HG03108 (cell line): Measurements from ENCODE around the gene KHDRBS2.
"Not testable (repeated sequence)": the region's sequence is repeated elsewhere in the genome, so short reads cannot be mapped to it uniquely, and the experiment has no call there.

Source experiments
- ATAC-seq: cut with Tn5 transposase; IDR thresholded peaks from one replicate; pipeline ENCODE4 v1.9.1; 2021; ENCODE audit warnings: moderate library complexity; ENCODE audit not compliant: unreplicated experiment

KHDRBS2 gene

DNA sequence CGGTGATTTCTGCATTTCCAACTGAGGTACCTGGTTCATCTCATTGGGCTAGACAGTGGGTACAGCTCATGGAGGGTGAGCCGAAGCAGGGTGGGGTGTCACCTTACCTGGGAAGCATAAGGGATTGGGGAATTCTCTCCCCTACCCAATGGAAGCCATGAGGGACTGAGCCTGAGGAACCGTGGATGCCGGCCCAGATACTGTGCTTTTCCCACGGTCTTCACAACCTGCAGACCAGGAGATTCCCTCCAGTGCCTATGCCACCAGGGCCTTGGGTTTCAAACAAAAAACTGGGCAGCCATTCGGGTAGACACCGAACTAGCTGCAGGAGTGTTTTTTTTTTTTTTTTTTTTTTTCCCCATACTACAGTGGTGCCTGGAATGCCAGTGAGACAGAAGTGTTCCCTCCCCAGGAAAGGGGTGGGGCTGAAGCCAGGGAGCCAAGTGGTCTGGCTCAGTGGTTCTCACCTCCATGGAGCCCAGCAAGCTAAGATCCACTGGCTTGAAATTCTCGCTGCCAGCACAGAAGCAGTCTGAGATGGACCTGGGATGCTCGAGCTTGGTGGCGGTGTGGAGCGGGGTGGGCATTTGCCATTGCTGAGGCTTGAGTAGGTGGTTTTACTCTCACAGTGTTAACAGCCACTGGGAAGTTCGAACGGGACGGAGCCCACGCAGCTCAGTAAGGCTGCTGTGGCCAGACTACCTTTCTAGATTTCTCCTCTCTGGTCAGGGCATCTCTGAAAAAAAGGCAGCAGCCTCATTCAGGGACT is 416.2 kb downstream of the KHDRBS2 start:
- no peak for ATAC-seq

DNA sequence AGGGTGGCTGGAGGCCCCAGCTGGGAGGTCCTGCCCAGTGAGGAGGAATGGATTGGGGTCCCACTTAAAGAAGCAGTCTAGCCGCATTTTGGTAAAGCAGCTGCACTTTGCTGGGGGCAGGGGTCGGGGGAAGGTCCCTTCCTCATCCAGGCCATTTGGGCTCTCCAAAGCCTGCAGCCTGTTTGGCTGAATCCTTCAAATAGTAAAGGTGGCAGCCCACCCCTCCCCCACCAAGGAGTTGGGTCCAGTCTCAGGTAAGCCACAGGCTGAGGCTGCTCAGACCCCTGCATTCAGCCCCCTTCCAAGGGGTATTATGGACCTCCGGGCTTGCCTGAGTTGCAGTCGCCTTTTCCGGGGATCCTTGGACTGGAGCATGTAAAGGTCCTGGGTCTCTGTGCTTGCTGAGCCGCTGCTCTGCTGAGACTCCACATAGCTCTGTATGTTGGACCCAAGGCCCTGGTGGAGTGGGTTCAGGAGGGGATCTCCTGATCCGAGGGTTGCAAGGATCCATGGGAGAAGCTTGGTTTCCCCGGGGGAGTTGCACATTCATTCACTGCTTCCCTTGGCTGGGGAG is 417.4 kb downstream of the KHDRBS2 start:
- no peak for ATAC-seq

DNA sequence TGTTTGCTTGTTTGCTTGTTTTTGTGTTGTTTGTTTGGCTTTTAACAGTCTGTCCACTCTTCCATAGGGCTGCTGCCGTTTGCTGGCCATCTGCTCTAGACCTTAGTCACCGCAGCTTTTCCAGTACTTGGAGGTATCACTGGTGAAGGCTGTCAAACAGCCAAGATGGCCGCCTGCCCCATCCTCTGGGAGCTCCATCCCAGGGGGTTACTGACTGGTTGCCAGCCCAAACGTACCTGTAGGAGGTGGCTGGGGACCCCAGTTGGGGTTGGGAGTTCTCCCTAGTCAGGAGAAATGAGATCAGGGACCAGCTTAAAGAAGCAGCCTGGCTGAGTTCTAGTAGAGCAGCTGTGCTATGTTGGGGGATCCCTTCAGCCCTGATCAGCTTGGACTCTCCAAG is 418.4 kb downstream of the KHDRBS2 start:
- no peak for ATAC-seq

DNA sequence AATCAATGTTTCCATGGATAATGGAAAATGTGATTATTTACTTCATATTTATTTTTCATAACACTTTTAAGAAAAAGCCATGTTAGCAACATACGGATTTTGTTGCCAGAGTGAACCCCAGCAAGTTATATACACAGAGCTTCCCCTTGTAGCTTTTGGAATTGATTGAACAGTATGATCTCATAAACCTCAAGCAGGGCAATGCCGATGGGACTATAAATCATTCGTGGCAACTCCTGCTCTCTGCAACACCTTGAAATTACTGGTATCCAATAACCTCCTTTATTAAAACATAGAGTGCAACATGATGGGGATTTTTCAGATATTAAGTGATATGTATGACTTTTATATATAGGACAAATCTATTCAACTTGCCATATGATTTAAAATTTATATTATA is 428.5 kb downstream of the KHDRBS2 start:
- no peak for ATAC-seq

DNA sequence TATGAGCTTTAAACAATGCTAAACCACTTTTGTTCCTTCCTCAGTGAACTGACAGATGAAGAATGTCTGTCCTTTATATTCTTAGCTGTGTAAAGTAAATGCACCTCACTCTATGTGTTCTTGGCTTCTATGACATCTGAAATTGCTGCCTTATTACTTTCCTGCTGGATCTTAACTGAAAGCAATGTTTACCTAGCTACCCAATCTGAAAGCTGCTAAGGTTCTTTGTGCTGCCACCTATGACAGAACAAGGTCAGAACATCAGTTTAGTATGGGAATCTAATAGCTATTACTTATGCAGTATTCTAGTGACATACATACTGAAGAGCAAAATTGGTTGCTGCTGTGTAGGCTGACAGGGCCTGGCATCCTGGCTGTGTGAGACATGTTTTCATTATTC is 444.1 kb downstream of the KHDRBS2 start:
- ATAC-seq: no peak

DNA sequence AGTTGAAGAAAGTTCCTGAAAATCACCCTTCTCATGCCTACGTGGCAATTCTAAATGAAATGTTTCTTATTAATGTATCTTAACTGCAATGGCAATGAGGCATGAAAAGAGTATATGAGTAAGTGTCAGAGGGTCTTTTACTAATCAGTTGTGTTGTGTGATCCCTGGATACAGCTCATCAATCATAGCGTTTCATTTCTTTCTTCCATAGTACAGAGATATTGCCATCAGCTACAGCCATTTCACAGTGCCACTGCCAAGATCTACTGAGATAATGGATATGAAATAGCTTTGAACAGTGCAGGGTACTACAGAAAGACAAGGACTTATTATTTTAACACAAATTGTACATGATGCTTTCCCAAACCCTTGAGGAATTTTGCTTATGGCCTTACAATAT is 450.8 kb downstream of the KHDRBS2 start:
- no peak for ATAC-seq

DNA sequence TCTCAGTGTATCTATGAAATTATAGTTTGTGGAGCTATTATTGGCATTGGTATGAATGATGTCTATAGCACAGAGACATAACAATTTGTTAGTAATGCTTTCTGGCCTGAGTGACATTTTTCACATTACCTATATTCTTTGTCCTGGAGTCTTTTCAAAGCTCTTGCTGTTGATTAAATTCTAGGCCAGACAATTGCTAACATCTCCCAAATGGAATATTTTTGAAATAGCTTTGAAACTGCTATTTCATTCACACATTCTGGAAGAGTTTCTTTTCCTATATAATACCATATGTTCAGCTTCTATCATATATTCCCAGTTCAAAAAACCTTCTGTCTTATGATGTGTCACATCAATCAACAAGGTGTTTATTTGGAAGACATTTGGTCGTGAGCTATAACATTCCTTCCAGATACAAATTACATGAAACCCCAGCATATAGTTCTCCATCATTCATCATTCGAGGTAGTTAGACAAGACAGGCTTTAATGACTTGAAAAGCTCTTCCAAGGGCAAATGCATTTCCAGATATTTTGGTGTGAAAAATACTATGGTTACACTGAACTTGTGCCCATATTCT is 452.8 kb downstream of the KHDRBS2 start:
- ATAC-seq: no peak

DNA sequence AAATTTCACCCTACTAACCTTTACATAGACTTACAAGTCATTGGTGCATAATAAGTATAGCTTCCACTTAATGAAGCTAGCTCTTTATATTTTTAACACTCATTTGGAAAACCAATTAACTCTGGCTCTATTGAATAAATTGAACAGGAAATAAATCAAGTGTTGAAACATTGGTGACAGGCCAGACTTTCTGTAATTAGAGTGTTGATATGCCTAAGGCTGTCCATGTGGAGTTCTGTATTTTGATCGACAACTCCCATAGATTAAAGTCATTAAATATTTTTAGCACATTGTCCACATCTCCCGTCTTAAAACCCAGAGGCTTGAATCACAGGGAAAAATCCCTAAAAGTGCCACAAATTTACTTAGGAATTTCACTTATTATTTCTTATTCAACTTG is 468.3 kb downstream of the KHDRBS2 start:
- no peak for ATAC-seq

DNA sequence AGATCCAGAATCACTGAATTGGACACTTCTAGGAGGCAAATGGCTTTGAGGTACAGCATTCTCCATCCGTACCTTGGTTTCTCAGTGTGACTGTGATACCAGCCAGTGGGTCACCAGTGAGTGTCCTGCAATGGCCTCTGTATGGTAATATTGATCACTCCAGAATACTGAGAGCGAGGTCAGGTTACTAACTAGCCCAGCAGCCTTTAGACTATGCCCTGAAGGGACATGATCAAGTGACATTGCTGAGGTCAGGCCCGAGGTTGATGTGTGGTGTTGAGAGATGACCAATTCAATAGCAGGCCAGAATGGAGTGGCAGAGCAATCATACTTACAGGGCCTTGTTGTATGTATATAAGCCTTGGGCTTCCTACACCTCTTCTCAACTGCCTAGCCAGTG is 476.0 kb downstream of the KHDRBS2 start:
- ATAC-seq: no peak

DNA sequence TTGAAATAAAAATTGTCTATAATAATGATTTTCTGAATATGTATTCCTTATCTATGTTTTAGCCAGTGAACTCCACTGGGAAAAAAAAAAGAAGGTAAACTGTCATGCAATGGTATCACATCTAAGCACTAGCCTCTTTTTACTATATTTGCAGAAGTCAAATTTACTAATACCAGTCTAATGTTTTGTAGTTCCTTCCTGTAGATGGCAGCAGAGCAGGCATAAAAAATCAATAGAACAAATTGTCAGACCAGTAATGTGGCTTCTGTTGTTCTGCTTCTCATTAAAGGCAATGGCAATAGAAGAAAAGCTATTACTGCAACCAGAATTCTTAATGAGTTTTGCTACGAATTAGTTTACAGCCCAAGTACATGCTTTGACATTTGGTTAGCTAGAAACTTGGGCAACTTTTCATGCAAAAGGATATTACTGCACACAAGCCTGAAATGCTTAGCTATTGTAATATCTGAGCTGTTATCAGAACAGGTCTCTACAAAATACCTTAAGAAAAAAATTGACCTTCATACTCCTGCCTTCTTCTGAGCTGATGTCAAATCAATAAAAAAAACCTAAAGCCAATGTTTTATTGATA is 476.9 kb downstream of the KHDRBS2 start:
- no peak for ATAC-seq

DNA sequence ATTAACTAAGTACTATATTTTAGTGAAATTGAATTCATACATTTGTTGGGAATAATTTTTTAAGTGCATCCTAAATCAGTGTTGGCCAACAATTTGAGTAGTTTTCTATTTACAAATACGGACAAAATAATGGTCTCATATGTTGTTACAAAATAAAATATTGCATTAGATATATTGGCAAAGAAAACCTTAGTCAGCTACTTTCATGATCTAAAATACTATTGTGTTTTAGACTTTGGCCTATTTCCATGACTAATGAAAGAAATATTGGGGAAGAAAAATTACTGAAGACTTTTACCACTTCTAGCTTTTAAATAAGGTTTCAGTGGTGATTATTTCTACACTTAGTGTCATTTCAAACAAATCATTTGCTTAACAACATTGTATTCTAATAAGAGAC is 498.0 kb downstream of the KHDRBS2 start:
- no peak for ATAC-seq

DNA sequence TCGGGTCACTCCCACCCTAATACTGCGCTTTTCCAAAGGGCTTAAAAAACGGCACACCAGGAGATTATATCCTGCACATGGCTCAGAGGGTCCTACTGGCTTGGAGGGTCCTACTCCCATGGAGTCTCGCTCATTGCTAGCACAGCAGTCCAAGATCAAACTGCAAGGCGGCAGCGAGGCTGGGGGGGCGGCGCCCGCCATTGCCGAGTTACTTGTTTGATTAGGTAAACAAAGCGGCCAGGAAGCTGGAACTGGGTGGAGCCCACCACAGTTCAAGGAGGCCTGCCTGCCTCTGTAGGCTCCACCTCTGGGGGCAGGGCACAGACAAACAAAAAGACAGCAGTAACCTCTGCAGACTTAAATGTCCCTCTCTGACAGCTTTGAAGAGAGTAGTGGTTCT is 516.6 kb downstream of the KHDRBS2 start:
- not testable (repeated sequence) for ATAC-seq

DNA sequence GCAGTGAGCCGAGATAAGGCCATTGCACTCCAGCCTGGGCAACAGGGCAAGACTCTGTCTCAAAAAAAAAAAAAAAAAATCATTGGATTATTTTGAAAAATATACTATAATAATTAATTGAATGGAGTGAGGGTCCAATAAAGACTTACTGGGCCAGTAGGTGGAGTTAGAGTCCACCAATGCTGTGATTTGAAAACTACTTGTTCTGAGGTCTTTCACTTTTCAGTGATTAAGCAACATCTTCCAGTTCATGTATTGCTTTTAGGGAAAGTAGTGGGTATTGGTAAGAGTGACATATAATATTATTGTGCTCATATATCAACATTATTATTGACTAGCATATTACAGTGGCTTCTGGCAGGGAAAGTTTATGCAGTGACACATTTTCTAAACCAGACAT is 530.3 kb downstream of the KHDRBS2 start:
- no peak for ATAC-seq

DNA sequence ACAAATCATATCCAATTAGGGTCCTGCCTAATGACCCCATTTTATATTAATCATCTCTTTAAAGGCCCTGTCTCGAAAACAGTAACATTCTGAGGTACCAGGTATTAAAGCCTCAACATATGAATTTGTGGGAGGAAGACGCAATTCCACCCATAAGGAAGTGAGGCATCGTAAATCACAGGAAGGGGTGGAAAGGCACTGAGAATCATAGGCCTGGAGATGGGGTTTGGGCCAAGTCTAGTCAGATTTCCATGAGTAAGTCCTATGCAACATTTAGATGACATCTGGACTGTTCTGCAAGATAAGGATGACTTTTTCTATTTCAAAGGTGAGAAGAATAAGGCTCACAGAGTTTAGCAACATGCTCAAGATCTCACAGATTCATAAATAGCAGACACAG is 534.0 kb downstream of the KHDRBS2 start:
- ATAC-seq: no peak

DNA sequence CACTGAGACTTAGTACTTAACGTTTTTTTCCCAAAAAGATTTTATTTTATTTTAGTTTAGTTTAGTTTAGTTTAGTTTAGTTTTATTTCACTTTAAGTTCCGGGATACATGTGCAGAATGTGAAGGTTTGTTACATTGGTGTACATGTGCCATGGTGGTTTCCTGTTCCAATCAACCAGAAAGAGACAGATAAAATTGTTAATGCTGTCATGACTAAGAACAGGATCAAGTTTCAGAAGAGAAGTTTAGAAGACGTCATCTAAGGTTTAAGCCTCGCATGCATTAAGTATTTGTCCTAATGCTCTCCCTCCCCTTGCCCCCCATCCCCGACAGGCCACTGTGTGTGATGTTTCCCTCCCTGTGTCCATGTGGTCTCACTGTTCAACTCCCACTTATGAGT is 540.0 kb downstream of the KHDRBS2 start:
- ATAC-seq: no peak

DNA sequence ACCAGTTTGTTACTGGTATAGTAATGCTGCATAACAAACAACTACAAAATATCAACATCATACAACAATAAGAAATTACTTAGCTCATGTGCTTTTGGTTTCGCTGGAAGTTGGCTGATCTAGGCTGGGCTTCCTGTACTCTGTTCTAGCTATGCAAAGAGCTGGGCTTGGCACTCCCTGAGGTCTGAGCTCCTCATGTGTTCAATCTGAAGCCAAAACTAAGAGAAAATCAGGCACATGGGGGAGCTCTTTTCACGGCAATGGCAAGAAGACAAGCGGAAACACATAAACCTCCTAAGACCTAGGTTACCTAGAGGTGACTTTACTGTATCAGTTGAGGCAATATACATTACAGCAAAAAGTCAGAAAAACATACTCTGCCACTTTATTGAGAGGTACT is 574.2 kb downstream of the KHDRBS2 start:
- no peak for ATAC-seq

DNA sequence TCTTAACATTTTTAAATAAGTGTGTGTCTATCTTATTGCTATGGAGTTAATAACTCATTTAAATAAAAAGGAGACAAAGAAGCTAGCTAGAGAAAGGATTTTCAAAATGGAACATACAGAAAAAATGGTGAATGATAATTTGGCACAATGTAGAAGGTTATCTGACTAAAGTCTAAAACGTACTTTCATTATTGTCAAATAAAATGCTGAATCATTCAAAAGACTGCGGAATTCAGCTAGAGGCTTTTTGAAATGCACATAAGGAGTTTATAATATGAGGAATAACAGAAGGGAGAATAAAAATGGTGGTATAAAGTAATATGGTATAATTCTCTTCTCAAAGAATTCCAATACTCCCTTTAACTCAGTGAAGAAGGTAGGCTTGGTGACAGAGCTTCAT is 597.9 kb downstream of the KHDRBS2 start:
- ATAC-seq: no peak

DNA sequence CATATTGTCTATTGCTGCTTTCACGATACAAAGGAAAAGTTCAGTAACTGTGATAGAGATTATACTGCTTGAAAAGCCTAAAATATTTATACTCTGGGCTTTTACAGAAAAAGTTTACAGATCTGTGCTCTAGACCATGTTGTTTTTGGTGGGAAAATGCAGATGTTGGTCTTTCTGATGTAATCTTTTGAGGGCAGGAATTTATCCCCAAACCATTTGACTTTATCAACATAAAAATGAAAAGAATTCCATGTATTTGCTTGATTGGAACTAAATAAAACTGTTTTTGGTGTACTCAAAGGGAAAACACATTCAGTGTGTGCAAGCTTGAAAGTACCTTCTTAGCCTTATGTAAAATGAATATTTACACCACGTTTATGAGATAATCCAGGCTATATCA is 603.5 kb downstream of the KHDRBS2 start:
- ATAC-seq: no peak

DNA sequence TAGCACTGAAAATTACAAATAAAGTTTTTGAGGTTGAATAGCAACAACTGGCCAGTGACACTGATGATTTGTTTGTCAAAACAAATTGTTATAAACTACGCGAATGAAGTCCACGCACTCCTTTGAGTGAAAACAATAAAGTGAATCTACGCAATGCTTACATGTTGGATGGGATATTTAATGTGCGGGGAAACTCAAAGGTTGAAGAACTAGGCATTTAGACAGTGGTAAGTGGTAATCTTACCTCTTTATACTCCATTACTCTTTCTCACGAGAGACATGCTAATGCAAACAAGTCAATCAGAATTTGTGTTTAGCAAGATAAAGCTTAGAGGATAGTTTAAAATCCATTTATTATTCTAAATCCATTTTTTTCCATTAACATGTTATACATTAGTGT is 606.4 kb downstream of the KHDRBS2 start:
- ATAC-seq: no peak

DNA sequence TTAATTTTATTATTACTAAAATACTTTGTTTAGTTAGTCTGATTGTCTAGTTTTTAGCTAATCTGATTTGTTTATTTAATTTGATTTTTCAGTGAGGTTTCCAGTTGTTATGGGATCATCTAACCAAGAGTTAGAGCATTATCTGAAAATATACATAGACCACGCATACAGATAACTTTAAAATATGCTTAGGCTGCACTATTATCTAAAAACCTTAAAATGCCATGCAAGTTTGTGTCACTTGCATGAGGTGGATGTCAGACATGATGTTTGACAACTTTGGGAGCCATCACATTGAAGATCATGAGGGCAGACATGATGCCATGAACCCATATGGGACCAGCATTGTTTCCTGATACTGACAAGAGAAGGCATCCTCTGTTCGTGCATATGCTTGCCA is 610.3 kb downstream of the KHDRBS2 start:
- no peak for ATAC-seq

DNA sequence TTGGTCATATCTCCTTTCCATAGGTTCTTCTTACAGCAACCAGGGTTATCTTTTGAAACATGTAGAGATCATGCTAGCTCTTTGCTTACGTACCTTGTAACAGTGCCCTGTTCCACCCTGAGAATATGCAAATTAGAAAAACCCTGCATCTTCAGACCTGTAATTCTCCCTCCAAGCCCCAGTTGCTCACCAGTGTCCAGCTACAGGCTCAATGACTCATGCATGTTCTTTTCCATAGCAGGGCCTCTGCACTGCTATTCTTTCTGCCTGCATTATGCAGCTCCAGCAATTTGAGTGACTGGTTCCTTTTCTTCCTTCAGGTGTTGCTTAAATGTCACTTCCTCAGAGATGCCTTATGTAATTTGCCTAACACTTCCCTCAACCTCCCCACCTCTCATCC is 636.2 kb downstream of the KHDRBS2 start:
- no peak for ATAC-seq

DNA sequence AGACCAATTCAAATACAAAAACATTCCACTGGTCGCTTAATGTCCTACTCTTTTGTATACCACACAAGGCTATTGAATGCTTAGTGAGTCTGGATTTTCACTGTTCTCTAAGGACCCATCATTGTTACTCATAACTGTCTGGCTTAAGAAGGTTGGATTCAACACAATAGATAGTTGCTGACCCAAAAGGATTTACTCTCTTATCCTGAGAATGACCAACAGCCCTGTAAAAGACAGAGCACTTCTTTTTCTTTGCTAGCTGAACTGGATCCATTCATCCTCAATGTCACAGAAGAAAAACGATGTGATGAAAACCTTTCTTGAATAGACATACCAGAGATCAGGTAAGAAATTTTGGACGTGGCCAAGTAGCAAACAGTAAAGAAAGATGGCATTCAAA is 645.6 kb downstream of the KHDRBS2 start:
- no peak for ATAC-seq
